ENCODE measurements around the gene STAG1.
"Not testable (repeated sequence)": the region's sequence is repeated elsewhere in the genome, so short reads cannot be mapped to it uniquely, and the experiment has no call there.

The STAG1 gene

GRCh38 chr3:136503056-136503455 is 249.1 kb downstream of the STAG1 start:
- Histone ChIP-seq H3K9ac (ENCODE audit: low read depth, low read length) (no peak overlapping the region), H3K27ac (ENCODE audit: low read depth, low read length) (no peak overlapping the region), H3K9me3 (ENCODE audit: insufficient read depth, low read depth, low read length) (no peaks in the 10 kb centered on the region), H3K4me3 (ENCODE audit: low read length) (no peak overlapping the region), H3K27me3 (ENCODE audit: insufficient read depth, low read length) (no peaks in the 10 kb centered on the region), H3K4me1 (ENCODE audit: insufficient read depth, low read length) (no peaks in the 10 kb centered on the region), H3K36me3 (ENCODE audit: insufficient read depth, low read length) (peaks cover 4% of the 10 kb centered on the region; the same call in 1 of the 2 replicates)
- WGBS: 88% methylated on average over 2 of the region's 2 CpGs

GRCh38 chr3:136498919-136499447 is 253.2 kb downstream of the STAG1 start:
- H3K36me3 ChIP-seq (ENCODE audit: insufficient read depth, low read length): peaks cover 4% of the 10 kb centered on the region; the same call in 1 of the 2 replicates
- no peaks in the 10 kb centered on the region for H3K27me3 ChIP-seq (ENCODE audit: insufficient read depth, low read length)
- 96% methylated on average over 6 of the region's 6 CpGs for WGBS
- no peak overlapping the region for H3K27ac ChIP-seq (ENCODE audit: low read depth, low read length)
- no peak overlapping the region for H3K9ac ChIP-seq (ENCODE audit: low read depth, low read length)
- no peaks in the 10 kb centered on the region for H3K4me1 ChIP-seq (ENCODE audit: insufficient read depth, low read length)
- H3K9me3 ChIP-seq (ENCODE audit: insufficient read depth, low read depth, low read length): no peaks in the 10 kb centered on the region
- H3K4me3 ChIP-seq (ENCODE audit: low read length): no peak overlapping the region

DNA sequence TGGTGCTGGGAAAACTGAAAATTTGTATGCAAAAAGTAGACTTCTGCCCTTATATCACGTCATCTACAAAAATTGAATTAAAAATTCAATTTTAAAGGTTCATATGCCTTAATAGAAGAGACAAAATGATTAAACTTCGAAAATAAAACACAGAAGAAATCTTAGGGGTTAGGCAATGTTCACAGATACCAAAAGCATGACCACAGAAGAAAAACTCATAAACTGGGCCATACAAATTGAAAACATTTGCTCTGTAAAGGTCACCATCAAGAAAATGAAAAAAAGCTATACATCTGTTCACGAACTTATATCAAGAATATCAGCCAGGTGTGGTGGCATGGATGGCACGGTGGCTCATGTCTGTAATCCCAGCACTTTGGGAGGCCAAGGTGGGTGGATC is 257.0 kb downstream of the STAG1 start:
- no peak overlapping the region for H3K4me3 ChIP-seq (ENCODE audit: low read length)
- 79% methylated on average over 3 of the region's 4 CpGs for WGBS
- no peak overlapping the region for H3K27ac ChIP-seq (ENCODE audit: low read depth, low read length)
- no peak overlapping the region for H3K9ac ChIP-seq (ENCODE audit: low read depth, low read length)
- H3K9me3 ChIP-seq (ENCODE audit: insufficient read depth, low read depth, low read length): peaks cover 17% of the 10 kb centered on the region; the same call in 1 of the 2 replicates
- H3K27me3 ChIP-seq (ENCODE audit: insufficient read depth, low read length): no peaks in the 10 kb centered on the region
- H3K36me3 ChIP-seq (ENCODE audit: insufficient read depth, low read length): peaks cover 22% of the 10 kb centered on the region; the same call in 1 of the 2 replicates
- no peaks in the 10 kb centered on the region for H3K4me1 ChIP-seq (ENCODE audit: insufficient read depth, low read length)

DNA sequence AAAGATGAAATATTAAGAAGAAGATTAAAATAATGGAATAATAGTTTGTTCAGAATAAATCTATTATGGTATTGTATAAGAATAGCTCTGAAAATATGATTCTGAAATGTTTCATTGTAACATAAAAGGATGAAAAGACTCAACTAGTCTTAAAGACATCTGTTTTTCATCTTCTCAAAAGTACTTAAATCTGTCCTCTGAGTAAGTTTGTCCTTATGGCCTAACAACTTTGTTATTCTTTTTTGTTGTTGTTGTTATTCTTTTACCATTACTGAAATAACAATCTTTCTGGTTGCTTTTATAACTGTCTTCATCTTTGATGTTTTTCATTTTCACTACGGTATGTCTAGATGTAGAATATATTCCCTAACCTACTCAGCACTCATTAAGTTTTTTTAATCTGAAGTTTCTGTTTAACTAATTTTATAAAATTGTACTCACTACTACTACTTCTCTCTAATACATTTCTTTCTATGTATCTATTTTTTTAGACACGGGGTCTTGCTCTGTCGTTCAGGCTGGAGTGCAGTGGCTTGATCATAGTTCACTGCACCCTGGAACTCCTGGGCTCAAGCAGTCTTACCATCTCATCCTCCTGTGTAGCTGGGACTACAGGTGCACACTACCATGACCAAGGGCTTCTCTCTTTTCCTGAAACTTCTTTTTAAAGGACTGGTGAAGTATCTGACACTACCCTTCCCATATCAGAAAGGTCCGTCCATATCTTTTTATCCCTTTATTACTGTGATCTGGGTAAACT is 261.4 kb downstream of the STAG1 start:
- H3K9me3 ChIP-seq (ENCODE audit: insufficient read depth, low read depth, low read length): peaks cover 17% of the 10 kb centered on the region; the same call in 1 of the 2 replicates
- no peak overlapping the region for H3K4me3 ChIP-seq (ENCODE audit: low read length)
- no peak overlapping the region for H3K9ac ChIP-seq (ENCODE audit: low read depth, low read length)
- 99% methylated on average over 3 of the region's 4 CpGs for WGBS
- H3K27ac ChIP-seq (ENCODE audit: low read depth, low read length): no peak overlapping the region
- peaks cover 18% of the 10 kb centered on the region; the same call in 1 of the 2 replicates for H3K36me3 ChIP-seq (ENCODE audit: insufficient read depth, low read length)
- H3K27me3 ChIP-seq (ENCODE audit: insufficient read depth, low read length): no peaks in the 10 kb centered on the region
- H3K4me1 ChIP-seq (ENCODE audit: insufficient read depth, low read length): no peaks in the 10 kb centered on the region

DNA sequence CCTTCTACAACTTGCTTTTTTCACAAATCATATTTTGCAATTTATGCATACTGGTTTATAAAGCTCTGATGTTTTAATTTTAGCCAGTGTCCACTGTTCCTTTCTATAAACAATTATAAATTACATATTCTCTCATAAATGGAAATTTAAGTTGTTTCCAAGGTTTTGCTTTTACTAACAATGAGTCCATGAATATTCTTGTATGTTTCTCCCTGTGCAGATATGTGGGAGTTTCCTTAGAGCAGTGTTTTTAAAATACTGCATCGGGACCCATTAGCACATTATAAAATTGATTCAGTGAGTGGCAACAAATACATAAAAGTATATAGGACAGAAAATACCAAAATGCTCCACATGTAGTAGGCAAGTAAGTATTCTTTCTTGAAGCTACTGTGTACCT is 266.4 kb downstream of the STAG1 start:
- no peaks in the 10 kb centered on the region; the same call in 1 of the 2 replicates for H3K36me3 ChIP-seq (ENCODE audit: insufficient read depth, low read length)

DNA sequence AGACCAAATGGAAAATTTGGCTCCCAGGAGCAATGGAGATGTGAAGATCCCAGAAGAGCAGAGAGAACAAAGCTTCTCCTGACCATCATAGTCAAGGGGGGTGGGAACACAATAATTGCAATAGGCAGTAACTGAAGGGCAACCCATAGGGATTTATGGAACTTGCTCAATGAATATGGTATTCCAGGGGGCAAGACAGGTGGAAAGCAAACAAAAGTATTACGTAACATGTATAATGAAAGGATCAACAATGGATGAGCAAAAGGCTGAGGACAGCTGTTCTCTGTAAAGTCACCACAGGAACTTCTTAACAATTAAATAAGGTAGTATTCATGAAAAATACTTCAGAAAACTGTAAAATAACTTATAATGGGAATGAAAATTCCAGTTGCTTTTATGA is 275.9 kb downstream of the STAG1 start:
- Histone ChIP-seq H3K9me3 (ENCODE audit: insufficient read depth, low read depth, low read length) (no peaks in the 10 kb centered on the region), H3K9ac (ENCODE audit: low read depth, low read length) (no peak overlapping the region), H3K27me3 (ENCODE audit: insufficient read depth, low read length) (no peaks in the 10 kb centered on the region), H3K36me3 (ENCODE audit: insufficient read depth, low read length) (peaks cover 51% of the 10 kb centered on the region), H3K4me1 (ENCODE audit: insufficient read depth, low read length) (no peaks in the 10 kb centered on the region), H3K27ac (ENCODE audit: low read depth, low read length) (no peak overlapping the region), H3K4me3 (ENCODE audit: low read length) (no peak overlapping the region)
- 100% methylated on average over 1 of the region's 1 CpG for WGBS

More for the DNA sequence above, 266.4 kb downstream of the STAG1 start:
- no peak overlapping the region for H3K27ac ChIP-seq (ENCODE audit: low read depth, low read length)
- H3K9me3 ChIP-seq (ENCODE audit: insufficient read depth, low read depth, low read length): no peaks in the 10 kb centered on the region
- no peaks in the 10 kb centered on the region for H3K4me1 ChIP-seq (ENCODE audit: insufficient read depth, low read length)
- H3K4me3 ChIP-seq (ENCODE audit: low read length): no peak overlapping the region
- no CpG with 5 or more reads among the region's 1 CpG for WGBS
- no peak overlapping the region for H3K9ac ChIP-seq (ENCODE audit: low read depth, low read length)
- H3K27me3 ChIP-seq (ENCODE audit: insufficient read depth, low read length): no peaks in the 10 kb centered on the region

DNA sequence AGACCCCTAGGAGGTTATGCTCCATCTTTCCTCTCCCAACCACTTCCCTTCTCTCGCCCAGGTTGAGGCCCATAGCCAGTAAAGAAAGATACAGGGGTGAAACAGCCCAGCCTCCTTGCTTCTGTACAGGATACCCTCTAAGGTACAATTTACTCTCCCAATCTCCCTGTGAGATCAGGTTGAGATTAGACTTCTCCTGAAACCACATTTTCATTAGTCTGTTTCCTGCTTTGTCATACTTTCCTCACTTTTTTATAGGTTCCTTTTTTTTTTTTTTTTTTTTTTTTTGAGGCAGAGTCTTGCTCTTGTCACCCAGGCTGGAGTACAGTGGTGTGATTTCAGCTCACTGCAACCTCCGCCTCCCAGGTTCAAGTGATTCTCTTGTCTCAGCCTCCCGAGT is 277.3 kb downstream of the STAG1 start:
- not testable (repeated sequence) for H3K27ac ChIP-seq (ENCODE audit: low read depth, low read length); H3K9me3 ChIP-seq (ENCODE audit: insufficient read depth, low read depth, low read length); H3K4me3 ChIP-seq (ENCODE audit: low read length); H3K4me1 ChIP-seq (ENCODE audit: insufficient read depth, low read length); H3K27me3 ChIP-seq (ENCODE audit: insufficient read depth, low read length); H3K9ac ChIP-seq (ENCODE audit: low read depth, low read length)
- H3K36me3 ChIP-seq (ENCODE audit: insufficient read depth, low read length): peaks cover 55% of the 10 kb centered on the region
- WGBS: 96% methylated on average over 3 of the region's 3 CpGs

DNA sequence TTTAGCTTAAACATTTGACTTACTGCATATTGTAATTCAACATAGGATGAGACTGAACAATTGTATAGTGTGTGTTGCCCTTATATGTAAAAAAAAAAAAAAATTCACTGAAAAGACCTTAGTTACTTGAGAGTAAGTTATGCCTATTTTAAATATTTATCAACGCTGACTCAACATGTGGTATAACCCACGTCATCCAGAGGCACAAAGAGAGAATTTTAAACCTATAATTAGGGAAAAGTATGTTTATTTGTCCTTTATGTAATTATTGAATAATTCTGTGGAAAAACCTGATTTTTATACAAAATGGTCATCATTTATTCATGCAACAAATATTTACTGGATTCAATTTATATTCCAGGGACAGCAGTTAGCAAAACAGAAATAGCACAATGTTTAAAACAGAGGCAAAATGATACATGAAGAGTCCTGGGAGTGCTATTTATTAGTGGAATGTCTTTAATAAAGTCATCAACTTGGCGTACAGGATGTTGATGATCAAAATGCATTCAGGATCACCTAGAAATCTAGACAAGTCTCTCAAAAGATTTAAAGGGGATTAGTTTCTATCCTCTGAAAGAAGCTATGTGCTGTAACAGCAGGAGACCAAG is 278.4 kb downstream of the STAG1 start:
- H3K9me3 ChIP-seq (ENCODE audit: insufficient read depth, low read depth, low read length): no peaks in the 10 kb centered on the region
- no peak overlapping the region for H3K9ac ChIP-seq (ENCODE audit: low read depth, low read length)
- peaks cover 55% of the 10 kb centered on the region for H3K36me3 ChIP-seq (ENCODE audit: insufficient read depth, low read length)
- H3K27ac ChIP-seq (ENCODE audit: low read depth, low read length): no peak overlapping the region
- H3K27me3 ChIP-seq (ENCODE audit: insufficient read depth, low read length): no peaks in the 10 kb centered on the region
- H3K4me3 ChIP-seq (ENCODE audit: low read length): no peak overlapping the region
- no peaks in the 10 kb centered on the region for H3K4me1 ChIP-seq (ENCODE audit: insufficient read depth, low read length)
- 100% methylated on average over 1 of the region's 3 CpGs for WGBS

- 0 out of 2 replicates have a peak, but pooled peaks cover 3% of the 10 kb centered on the region for H3K9me3 ChIP-seq (ENCODE audit: insufficient read depth, low read depth, low read length)
- H3K36me3 ChIP-seq (ENCODE audit: insufficient read depth, low read length): peaks cover 24% of the 10 kb centered on the region; the same call in 1 of the 2 replicates
- no peak overlapping the region for H3K9ac ChIP-seq (ENCODE audit: low read depth, low read length)
- no peak overlapping the region for H3K4me3 ChIP-seq (ENCODE audit: low read length)
- H3K27me3 ChIP-seq (ENCODE audit: insufficient read depth, low read length): no peaks in the 10 kb centered on the region
- H3K27ac ChIP-seq (ENCODE audit: low read depth, low read length): no peak overlapping the region
- WGBS: 95% methylated on average over 4 of the region's 5 CpGs
- no peaks in the 10 kb centered on the region for H3K4me1 ChIP-seq (ENCODE audit: insufficient read depth, low read length)
These were observed 286.9 kb downstream of the STAG1 start for GRCh38 chr3:136465296-136465695.

DNA sequence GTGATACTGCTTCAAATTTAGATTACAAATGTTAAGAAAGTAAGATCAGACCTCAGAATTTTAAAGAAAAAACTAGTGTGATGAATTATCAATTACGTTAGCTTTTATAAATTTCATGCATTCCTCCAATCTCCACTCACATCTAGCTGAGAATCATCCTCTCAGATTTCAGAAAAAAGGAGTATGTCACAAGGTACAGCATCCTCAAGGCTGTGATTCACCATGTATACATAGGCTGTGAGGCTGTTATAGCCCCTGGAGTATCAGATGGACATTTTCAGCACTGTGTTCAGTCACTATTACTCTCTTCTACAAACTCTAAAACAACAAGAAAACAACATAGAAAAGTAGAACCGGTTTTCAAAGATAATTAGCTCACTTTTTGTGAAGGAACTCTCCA is 287.7 kb downstream of the STAG1 start:
- Histone ChIP-seq H3K36me3 (ENCODE audit: insufficient read depth, low read length) (peaks cover 24% of the 10 kb centered on the region; the same call in 1 of the 2 replicates), H3K4me3 (ENCODE audit: low read length) (no peak overlapping the region), H3K27me3 (ENCODE audit: insufficient read depth, low read length) (no peaks in the 10 kb centered on the region), H3K9me3 (ENCODE audit: insufficient read depth, low read depth, low read length) (0 out of 2 replicates have a peak, but pooled peaks cover 3% of the 10 kb centered on the region), H3K27ac (ENCODE audit: low read depth, low read length) (no peak overlapping the region), H3K4me1 (ENCODE audit: insufficient read depth, low read length) (no peaks in the 10 kb centered on the region), H3K9ac (ENCODE audit: low read depth, low read length) (no peak overlapping the region)
- WGBS: 91% methylated on average over 1 of the region's 2 CpGs

- Histone ChIP-seq H3K9me3 (ENCODE audit: insufficient read depth, low read depth, low read length) (peaks cover 11% of the 10 kb centered on the region; the same call in 1 of the 2 replicates), H3K36me3 (ENCODE audit: insufficient read depth, low read length) (peaks cover 29% of the 10 kb centered on the region; the same call in 1 of the 2 replicates), H3K27me3 (ENCODE audit: insufficient read depth, low read length) (no peaks in the 10 kb centered on the region), H3K27ac (ENCODE audit: low read depth, low read length) (no peak overlapping the region), H3K4me1 (ENCODE audit: insufficient read depth, low read length) (no peaks in the 10 kb centered on the region), H3K9ac (ENCODE audit: low read depth, low read length) (no peak overlapping the region), H3K4me3 (ENCODE audit: low read length) (no peak overlapping the region)
These were observed 289.0 kb downstream of the STAG1 start for GRCh38 chr3:136463170-136463569.

Data from HUES64 (cell line).